GM12878 (cell line): Measurements from ENCODE around the gene NYAP1. TPM values are rescaled to one million over a fixed set of nuclear protein-coding genes. Genes with fewer than 3 reads are reported as not detected.

Source experiments
- BCL11A ChIP-seq: IDR thresholded peaks from 2 replicates; pipeline ENCODE4 v1.6.1; 2011; ENCODE audit warnings: low read depth, low read length
- DPF2 ChIP-seq: fragments of 450-650 bp; IDR thresholded peaks from 2 replicates; pipeline ENCODE4 v1.6.1; 2017; ENCODE audit warnings: mild to moderate bottlenecking
- FOS ChIP-seq: IDR thresholded peaks from 3 replicates; pipeline ENCODE4 v1.6.1; 2011; ENCODE audit warnings: borderline replicate concordance; ENCODE audit not compliant: insufficient read length; ENCODE audit errors: extremely low read depth
- NR2F1 ChIP-seq: fragments of 450-650 bp; conservative IDR thresholded peaks from 2 replicates; pipeline ENCODE4 v1.6.1; 2017; ENCODE audit warnings: mild to moderate bottlenecking
- POLR2A ChIP-seq: IDR thresholded peaks from 2 replicates; pipeline ENCODE4 v1.6.1; 2011; ENCODE audit warnings: low read depth, mild to moderate bottlenecking, low read length
- POLR2AphosphoS5 ChIP-seq: IDR thresholded peaks from 2 replicates; pipeline ENCODE4 v1.6.1; 2011; ENCODE audit warnings: mild to moderate bottlenecking, low read length, inconsistent platforms
- RELA ChIP-seq: fragments of 450-650 bp; IDR thresholded peaks from 2 replicates; pipeline ENCODE4 v1.8.0; 2014; ENCODE audit warnings: borderline replicate concordance; ENCODE audit not compliant: partially characterized antibody
- SIN3A ChIP-seq: IDR thresholded peaks from 2 replicates; pipeline ENCODE4 v1.6.1; 2012; ENCODE audit warnings: low read depth, low read length, improper control_type of control experiment
- SP1 ChIP-seq: IDR thresholded peaks from one replicate; pipeline ENCODE4 v1.6.1; 2011; ENCODE audit warnings: low read depth, low read length
- STAT3 ChIP-seq: IDR thresholded peaks from 2 replicates; pipeline ENCODE4 v1.6.1; 2011; ENCODE audit warnings: low read depth, low read length, improper control_type of control experiment
- SUPT20H ChIP-seq: IDR thresholded peaks from 2 replicates; pipeline ENCODE4 v1.6.1; 2011; ENCODE audit warnings: low read depth, mild to moderate bottlenecking, low read length, moderate library complexity, borderline replicate concordance; ENCODE audit not compliant: control insufficient read depth
- ZNF384 ChIP-seq: IDR thresholded peaks from 2 replicates; pipeline ENCODE4 v1.6.1; 2012; ENCODE audit warnings: low read depth, mild to moderate bottlenecking, low read length, improper control_type of control experiment, borderline replicate concordance
- polyA plus RNA-seq, 11 experiments: library from polyadenylated mRNA; depleted of rRNA in 4 of 11; unstranded in 6 of 11; stranded (reverse) in 5 of 11; fragments of >200 nt; fragmentation: Nextera tagmentation in 4 of 11; fragmentation: Illumina TruSeq in 1 of 11; extraction: Ambion mirVana in 4 of 11; extraction: Trizol in 1 of 11; gene quantifications; 1 replicate in 1 of 11; 2 replicates in 10 of 11; pipeline versions ENCODE4 v1.2.1 to v1.2.3, GENCODE V29; 2011 to 2016; ENCODE audit warnings: inconsistent platforms in 2 of 11, missing spikeins in 2 of 11, low read depth in 1 of 11
- total RNA-seq, 4 experiments: library from RNA; depleted of rRNA in 3 of 4; stranded (reverse); fragments of >200 nt in 3 of 4; fragmentation: Illumina TruSeq in 1 of 4; extraction: Trizol in 1 of 4; gene quantifications; 2 replicates each; pipeline versions ENCODE4 v1.2.1 to v1.2.3, GENCODE V29; 2013 to 2021
- TF ChIP-seq, protein P1 (sequence below): fragments of 450-650 bp; IDR thresholded peaks from 2 replicates; pipeline ENCODE4 v1.6.1; 2018; ENCODE audit warnings: mild to moderate bottlenecking, low read depth, moderate library complexity; ENCODE audit not compliant: partially characterized antibody
- TF ChIP-seq, protein P2 (sequence below): fragments of 450-650 bp; IDR thresholded peaks from 2 replicates; pipeline ENCODE4 v1.6.1; 2017; ENCODE audit warnings: mild to moderate bottlenecking, moderate library complexity
- TF ChIP-seq, protein P3 (sequence below): IDR thresholded peaks from 2 replicates; pipeline ENCODE4 v1.6.1; 2012; ENCODE audit warnings: low read depth, low read length, improper control_type of control experiment
- TF ChIP-seq, protein P4 (sequence below): fragments of 450-650 bp; IDR thresholded peaks from 2 replicates; pipeline ENCODE4 v1.6.1; 2016; ENCODE audit warnings: mild to moderate bottlenecking

The NYAP1 gene
- total and polyA plus RNA-seq, 10 of the 15 experiments (the other 5 are each of a cell fraction or from before 2014, with no cell fraction given): 0.04 to 0.28 (median 0.11) TPM; not detected in 6

DNA sequence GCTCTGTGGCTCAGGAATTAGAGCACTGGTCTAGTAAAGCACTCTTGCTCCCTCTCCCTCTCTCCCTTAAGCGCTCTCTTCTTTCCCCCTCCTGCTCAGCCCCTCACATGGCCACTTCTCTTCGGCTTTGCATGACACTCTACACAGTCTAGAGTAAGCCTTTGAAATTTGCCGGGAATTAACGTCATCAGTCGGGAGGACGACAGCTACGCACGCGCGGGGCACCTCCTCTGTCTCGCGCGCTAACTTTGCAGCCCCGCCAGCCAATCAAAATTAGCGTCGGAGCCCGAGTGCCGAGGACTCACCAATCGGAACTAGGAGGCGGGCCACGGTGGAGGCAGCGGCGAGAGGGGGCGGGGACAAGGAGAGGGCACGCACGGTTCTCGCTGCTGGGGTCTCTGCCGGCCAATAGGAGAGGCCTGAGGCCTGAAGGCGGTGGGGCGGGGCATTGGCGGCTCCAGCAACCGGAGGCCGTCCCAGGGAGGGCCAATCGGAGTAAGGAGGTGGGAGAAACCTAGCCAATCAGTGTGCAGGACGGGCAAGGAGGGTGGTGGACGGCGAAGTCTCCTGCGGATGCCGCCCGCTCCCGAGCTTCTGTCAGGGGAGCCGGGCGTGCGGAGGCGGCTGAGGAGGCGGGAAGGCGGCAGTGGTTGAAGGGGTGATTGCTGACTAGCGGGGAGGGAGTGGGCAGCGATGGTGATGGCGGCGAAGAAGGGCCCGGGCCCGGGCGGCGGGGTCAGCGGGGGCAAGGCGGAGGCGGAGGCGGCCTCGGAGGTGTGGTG lies 55.1 kb downstream of the NYAP1 start, which contains the start of gene AGFG2 (continued):
- TF ChIP-seq SP1: peak; percentile 95
- TF ChIP-seq, protein P1, sequence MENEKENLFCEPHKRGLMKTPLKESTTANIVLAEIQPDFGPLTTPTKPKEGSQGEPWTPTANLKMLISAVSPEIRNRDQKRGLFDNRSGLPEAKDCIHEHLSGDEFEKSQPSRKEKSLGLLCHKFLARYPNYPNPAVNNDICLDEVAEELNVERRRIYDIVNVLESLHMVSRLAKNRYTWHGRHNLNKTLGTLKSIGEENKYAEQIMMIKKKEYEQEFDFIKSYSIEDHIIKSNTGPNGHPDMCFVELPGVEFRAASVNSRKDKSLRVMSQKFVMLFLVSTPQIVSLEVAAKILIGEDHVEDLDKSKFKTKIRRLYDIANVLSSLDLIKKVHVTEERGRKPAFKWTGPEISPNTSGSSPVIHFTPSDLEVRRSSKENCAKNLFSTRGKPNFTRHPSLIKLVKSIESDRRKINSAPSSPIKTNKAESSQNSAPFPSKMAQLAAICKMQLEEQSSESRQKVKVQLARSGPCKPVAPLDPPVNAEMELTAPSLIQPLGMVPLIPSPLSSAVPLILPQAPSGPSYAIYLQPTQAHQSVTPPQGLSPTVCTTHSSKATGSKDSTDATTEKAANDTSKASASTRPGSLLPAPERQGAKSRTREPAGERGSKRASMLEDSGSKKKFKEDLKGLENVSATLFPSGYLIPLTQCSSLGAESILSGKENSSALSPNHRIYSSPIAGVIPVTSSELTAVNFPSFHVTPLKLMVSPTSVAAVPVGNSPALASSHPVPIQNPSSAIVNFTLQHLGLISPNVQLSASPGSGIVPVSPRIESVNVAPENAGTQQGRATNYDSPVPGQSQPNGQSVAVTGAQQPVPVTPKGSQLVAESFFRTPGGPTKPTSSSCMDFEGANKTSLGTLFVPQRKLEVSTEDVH: peak; percentile 98
- peak; percentile 98 for TF ChIP-seq NR2F1
- TF ChIP-seq, protein P2, sequence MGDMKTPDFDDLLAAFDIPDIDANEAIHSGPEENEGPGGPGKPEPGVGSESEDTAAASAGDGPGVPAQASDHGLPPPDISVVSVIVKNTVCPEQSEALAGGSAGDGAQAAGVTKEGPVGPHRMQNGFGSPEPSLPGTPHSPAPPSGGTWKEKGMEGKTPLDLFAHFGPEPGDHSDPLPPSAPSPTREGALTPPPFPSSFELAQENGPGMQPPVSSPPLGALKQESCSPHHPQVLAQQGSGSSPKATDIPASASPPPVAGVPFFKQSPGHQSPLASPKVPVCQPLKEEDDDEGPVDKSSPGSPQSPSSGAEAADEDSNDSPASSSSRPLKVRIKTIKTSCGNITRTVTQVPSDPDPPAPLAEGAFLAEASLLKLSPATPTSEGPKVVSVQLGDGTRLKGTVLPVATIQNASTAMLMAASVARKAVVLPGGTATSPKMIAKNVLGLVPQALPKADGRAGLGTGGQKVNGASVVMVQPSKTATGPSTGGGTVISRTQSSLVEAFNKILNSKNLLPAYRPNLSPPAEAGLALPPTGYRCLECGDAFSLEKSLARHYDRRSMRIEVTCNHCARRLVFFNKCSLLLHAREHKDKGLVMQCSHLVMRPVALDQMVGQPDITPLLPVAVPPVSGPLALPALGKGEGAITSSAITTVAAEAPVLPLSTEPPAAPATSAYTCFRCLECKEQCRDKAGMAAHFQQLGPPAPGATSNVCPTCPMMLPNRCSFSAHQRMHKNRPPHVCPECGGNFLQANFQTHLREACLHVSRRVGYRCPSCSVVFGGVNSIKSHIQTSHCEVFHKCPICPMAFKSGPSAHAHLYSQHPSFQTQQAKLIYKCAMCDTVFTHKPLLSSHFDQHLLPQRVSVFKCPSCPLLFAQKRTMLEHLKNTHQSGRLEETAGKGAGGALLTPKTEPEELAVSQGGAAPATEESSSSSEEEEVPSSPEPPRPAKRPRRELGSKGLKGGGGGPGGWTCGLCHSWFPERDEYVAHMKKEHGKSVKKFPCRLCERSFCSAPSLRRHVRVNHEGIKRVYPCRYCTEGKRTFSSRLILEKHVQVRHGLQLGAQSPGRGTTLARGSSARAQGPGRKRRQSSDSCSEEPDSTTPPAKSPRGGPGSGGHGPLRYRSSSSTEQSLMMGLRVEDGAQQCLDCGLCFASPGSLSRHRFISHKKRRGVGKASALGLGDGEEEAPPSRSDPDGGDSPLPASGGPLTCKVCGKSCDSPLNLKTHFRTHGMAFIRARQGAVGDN: no peak
- peak; percentile 99 for TF ChIP-seq SIN3A
- no peak for TF ChIP-seq ZNF384
- TF ChIP-seq POLR2AphosphoS5: peak; percentile 59; the same call in 1 of the 2 replicates
- no peak for TF ChIP-seq STAT3
- no peak for TF ChIP-seq SUPT20H
- TF ChIP-seq POLR2A: peak; percentile 90
- TF ChIP-seq, protein P3, sequence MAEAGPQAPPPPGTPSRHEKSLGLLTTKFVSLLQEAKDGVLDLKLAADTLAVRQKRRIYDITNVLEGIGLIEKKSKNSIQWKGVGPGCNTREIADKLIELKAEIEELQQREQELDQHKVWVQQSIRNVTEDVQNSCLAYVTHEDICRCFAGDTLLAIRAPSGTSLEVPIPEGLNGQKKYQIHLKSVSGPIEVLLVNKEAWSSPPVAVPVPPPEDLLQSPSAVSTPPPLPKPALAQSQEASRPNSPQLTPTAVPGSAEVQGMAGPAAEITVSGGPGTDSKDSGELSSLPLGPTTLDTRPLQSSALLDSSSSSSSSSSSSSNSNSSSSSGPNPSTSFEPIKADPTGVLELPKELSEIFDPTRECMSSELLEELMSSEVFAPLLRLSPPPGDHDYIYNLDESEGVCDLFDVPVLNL: peak; percentile 94
- TF ChIP-seq BCL11A: no peak
- TF ChIP-seq RELA: peak; percentile 28
- TF ChIP-seq FOS: peak; percentile 59
- TF ChIP-seq, protein P4, sequence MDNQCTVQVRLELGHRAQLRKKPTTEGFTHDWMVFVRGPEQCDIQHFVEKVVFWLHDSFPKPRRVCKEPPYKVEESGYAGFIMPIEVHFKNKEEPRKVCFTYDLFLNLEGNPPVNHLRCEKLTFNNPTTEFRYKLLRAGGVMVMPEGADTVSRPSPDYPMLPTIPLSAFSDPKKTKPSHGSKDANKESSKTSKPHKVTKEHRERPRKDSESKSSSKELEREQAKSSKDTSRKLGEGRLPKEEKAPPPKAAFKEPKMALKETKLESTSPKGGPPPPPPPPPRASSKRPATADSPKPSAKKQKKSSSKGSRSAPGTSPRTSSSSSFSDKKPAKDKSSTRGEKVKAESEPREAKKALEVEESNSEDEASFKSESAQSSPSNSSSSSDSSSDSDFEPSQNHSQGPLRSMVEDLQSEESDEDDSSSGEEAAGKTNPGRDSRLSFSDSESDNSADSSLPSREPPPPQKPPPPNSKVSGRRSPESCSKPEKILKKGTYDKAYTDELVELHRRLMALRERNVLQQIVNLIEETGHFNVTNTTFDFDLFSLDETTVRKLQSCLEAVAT: no peak
- peak; percentile 37; the same call in 1 of the 2 replicates for TF ChIP-seq DPF2
